Activated CD4-positive, alpha-beta T cell treated with anti-CD3 and anti-CD28 coated beads, Interleukin-2, amount 50 U/mL, for 48 hours (primary cell): Measurements from ENCODE around the gene ABCA13.
"Not testable (repeated sequence)": the region's sequence is repeated elsewhere in the genome, so short reads cannot be mapped to it uniquely, and the experiment has no call there.

ENCODE experiments used
- DNase-seq, 2 experiments: peaks; one replicate each; pipeline ENCODE4 v3.0.0-alpha.2; 2020

The ABCA13 gene, protein sequence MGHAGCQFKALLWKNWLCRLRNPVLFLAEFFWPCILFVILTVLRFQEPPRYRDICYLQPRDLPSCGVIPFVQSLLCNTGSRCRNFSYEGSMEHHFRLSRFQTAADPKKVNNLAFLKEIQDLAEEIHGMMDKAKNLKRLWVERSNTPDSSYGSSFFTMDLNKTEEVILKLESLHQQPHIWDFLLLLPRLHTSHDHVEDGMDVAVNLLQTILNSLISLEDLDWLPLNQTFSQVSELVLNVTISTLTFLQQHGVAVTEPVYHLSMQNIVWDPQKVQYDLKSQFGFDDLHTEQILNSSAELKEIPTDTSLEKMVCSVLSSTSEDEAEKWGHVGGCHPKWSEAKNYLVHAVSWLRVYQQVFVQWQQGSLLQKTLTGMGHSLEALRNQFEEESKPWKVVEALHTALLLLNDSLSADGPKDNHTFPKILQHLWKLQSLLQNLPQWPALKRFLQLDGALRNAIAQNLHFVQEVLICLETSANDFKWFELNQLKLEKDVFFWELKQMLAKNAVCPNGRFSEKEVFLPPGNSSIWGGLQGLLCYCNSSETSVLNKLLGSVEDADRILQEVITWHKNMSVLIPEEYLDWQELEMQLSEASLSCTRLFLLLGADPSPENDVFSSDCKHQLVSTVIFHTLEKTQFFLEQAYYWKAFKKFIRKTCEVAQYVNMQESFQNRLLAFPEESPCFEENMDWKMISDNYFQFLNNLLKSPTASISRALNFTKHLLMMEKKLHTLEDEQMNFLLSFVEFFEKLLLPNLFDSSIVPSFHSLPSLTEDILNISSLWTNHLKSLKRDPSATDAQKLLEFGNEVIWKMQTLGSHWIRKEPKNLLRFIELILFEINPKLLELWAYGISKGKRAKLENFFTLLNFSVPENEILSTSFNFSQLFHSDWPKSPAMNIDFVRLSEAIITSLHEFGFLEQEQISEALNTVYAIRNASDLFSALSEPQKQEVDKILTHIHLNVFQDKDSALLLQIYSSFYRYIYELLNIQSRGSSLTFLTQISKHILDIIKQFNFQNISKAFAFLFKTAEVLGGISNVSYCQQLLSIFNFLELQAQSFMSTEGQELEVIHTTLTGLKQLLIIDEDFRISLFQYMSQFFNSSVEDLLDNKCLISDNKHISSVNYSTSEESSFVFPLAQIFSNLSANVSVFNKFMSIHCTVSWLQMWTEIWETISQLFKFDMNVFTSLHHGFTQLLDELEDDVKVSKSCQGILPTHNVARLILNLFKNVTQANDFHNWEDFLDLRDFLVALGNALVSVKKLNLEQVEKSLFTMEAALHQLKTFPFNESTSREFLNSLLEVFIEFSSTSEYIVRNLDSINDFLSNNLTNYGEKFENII (N-terminal part only)

DNA sequence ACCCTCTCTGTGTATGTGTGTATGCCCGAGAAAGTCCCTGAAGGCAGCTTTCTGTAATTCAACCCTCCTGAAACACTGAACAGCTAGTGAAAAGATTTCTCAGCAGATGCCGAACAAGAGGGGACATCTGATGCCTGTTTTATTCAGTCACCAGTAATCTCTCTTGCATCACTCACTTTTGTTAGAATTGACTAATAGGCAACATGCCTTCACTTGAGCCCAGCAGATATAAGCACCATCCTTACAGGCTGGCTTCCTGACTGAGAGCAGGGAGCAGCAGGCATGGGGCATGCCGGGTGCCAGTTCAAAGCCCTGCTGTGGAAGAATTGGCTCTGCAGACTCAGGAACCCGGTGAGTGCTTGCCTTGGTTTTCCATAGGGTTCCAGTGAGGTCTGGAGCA lies at the start of gene ABCA13:
TSS of gene ABCA13 (plus strand) at position 257 of the 400 bp plus-strand sequence. CDS start at position 283, 26 bp downstream.
- no peak for DNase-seq

DNA sequence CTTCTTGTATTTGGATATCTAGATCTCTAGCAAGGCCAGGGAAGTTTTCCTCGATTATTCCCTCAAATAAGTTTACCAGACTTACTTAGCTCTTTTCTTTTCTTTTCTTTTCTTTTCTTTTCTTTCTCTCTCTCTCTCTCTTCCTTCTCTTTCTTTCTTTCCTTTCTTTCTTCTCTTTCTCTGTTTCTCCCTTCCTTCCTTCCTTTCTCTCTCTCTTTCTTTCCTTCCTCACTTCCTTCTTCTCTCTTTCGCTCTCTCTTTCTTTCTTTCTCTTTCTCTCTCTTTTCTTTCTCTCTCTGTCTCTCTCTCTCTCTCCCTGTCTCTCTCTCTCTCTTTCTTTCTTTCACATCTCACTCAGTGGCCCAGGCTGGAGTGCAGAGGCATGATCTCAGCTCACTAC lies 45.2 kb upstream of the ABCA13 start:
- no peak for DNase-seq

DNA sequence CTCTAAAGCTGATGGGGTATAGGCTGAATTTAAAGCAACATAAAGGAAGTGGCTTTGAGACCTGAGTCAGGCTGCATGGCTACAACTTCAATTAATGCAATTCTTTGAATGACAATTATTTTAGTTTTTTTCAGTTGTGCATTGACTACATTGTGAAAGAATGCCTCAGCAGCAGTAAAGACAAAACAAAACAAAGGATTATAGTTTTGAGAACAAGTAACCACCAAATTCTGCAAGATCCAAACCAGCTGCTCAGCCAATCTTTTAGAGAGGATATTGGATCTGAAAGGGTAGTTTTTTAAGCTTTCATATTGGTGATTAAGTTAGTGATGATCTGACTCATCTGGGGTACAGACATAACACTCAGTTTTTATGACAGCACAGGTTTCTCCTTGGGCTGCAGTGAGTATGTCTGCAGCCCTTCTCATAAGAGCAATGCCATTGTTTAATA lies 40.6 kb upstream of the ABCA13 start:
- DNase-seq = no peak

DNA sequence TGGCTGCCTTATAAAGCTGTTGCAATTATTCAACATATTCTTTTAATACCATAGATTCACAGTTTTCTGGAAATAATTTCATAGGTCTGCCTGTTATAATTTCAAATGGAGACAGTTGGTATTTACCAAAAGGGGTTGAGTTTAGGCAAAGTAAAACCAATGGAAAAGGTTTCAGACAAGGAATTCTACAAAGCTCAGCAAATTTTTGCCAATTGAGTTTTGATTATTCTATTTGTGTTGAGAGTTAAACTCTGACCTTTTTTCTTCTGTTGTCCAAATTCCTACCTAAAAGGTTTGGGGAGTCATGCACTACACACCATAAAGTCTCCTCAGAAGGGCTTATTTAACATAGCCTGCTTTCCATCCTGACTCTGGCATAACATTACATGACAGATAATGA lies 38.5 kb upstream of the ABCA13 start:
- DNase-seq = no peak

DNA sequence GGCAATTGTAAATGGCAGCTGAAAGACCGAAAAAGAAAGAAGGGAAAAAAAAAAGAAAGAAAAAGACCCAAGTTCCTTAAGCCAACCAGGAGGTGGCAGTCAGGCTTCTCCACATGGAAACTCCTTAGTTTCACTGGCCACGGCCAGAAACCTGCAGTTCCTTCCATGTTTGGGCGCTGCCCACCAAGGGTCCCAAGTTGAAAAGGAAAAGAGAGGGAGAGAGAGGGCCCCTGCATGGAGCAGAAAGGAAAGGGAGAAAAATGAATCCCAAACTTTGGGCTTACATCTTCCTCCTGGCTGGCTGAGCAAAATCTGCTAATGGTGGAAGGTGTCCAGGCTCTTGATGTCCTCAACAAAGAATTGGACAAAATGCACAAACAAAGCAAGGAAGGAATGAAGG lies 31.8 kb upstream of the ABCA13 start:
- DNase-seq = no peak

DNA sequence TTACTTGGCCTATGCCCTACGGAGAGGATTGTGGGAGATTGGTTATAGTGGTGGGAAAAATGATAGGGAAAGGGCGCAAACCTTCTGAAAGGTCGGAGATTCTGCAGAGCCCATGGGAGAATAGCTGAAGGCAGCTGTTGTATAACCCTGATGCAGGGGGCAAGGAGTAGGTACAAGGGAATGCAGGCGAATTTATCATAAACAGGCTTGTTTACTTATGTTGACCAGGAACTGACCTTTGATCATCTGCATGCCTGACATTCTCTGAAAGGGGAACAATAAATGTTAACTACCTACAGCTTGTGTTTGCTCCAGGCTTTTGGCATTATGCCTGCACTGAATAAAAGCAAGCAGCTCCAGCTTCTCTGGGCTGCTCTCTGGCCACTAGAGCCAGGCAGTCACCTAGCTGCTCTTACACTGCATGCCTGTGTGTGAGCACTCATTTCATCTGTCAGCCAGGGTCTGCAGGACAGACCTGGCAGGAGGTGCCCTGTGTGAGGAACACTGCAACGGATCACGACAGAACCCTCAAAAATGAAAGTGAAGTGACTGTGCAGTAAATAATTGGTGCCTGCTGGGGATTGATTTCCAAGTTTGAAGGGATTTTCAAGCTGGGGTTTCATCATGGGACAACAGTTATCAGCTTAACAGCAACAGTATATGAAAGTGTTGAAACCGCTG lies 31.1 kb upstream of the ABCA13 start:
- no peak for DNase-seq

DNA sequence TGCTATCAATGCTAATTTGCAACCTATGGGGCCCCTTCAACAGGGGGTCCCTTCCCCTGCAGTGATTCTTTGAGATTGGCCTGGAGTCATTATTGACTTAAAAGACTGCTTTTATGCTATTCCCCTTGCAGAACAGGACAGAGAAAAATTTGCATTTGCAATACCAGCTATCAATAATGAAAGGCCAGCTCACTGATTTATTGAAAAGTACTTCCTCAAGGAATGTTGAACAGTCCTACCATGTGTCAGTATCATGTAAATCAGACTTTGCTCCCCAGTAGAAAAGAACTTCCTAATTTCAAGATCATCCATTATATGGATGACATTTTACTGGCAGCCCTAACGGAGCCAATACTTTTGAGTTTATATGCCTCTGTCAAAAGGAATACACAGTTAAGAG lies 29.7 kb upstream of the ABCA13 start:
- no peak for DNase-seq

DNA sequence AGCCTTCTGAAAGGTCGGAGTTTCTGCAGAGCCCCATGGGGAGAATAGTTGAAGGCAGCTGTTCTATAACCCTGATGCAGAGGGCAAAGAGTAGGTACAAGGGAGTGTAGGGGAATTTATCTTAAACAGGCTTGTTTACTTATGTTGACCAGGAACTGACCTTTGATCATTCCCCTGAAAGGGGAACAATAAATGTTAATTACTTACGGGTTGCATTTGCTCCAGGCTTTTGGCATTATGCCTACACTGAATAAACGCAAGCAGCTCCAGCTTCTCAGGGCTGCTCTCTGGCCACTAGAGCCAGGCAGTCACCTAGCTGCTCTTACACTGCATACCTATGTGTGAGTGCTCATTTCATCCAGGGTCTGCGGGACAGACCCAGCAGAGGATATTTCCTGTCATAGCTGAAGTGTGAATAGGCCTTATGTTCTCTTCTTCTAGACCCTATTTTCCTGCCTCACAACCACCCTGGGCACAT lies 26.9 kb upstream of the ABCA13 start:
- no peak for DNase-seq

DNA sequence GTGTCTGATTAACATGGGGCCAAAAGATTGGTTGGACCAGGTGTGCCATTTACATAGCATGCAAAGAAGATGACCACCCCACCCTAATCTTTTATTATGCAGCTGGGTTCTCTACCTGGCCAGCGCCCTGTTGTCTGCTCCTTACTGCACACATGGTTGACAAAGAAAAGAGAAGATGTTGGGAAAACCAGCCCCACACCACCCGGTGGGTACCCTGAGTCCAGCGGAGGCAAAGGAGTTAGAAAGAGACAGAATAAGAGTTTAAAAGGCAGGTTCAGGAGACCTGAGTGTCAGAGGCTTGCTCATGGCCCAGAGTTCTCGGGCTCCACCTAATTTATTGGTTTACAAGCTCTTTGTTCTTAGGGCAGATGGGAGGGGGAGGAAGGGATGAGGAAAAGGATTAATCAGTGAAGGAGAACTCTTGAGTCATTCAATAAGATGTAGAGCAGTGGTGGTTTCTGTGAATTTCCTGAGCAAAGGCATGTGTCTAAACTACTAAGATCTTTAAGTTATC lies 24.1 kb upstream of the ABCA13 start:
- DNase-seq = no peak

DNA sequence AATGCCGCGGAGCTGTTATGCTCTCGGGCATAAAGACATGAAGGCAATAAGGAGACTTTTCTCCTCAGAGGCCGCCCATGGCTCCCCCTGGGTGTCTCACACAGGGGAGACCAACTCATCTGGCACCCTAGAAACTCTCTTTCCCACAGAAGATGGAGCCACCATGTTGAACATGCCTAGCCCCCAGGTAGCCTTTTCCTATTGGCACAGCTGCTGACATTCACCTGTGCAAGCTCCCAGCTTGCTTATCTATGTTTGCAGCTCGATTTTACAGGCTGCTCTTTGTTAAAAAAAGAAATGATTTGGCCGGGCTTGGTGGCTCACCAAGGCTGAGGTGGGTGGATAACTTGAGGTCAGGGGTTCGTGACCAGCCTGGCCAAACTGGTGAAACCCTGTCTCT lies 23.6 kb upstream of the ABCA13 start:
- not testable (repeated sequence) for DNase-seq

DNA sequence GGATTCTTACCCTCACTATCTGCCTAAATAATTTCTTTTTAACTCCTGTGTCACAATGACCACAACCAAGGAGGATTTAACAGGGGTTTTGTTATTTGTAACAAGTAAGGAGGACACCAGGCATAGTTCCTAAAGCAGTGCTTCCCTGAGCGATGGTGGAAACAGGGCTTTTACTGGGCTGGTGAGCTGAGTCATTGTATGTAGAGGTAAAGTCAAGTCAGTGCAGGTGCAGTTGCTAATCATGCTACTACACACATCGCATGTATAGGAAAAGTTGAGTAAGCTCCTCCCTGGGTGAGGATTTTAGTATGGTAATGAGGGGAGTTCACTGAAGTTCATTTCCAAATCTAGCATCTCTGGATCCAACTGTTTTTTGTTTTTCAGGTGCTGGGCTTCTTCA lies 22.9 kb upstream of the ABCA13 start:
- no peak for DNase-seq

DNA sequence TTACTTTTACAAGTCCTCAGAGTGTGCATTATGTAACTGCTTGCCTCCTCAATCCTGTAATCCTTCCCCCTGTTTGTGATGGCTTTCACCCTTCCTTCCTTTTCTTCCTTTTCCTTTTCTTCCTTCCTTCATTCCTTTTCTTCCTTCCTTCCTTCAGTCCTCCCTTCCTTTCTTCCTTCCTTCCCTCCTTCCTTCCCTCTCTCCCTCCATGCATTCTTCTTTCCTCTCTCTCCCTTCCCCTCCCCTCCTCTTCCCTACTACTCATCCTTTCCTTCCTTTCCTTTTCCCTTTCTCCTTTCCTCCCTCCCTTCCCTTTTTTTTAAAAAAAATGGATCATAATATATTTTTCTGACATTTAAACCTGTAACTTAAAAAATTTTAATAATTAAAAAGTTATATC lies 22.2 kb upstream of the ABCA13 start:
- no peak for DNase-seq

DNA sequence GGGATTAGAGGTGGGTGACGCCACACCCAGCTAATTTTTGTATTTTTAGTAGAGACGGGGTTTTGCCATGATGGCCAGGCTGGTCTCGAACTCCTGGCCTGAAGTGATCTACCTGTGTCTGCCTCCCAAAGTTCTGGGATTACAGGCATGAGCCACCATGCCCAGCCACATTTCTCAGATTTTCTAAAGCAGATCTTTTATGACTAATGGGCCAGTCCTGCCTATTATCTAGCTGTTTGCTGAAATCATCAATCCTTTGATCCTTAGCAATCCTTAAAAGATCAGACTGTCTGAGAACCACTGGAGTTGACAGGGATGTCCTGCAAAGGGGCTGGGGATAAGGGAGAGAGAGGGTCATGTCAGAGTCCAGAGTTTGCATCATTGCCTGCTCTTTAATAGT lies 21.2 kb upstream of the ABCA13 start:
- no peak for DNase-seq

DNA sequence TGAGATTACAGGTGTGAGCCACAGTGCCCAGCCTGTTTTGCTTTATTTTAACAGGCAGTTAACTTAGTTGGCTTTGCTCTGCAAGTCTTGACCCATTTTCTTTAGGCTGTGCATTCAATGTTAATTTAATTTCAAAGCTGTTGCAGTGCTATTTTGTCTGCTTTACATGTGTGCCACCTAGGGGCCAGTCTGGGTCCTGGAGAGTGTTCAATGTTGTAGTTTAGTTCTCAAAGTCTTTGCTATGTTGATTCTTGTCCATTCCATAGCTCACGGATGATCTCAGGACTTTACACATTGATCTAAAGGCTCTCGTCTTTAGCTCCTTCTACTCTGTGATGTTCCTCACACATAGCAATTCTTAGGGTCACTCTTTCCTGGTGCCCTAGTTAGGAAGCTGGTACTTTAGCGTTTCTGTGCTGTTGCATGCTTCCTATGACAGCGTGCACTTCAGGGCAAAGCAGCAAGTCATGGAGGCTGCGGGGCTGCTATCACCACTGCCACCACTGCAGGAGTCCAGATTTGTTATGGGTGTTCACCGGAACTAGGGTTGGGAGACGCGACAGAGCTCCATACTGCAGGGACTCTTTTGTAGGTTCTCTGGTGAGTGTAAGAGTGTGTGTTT lies 16.4 kb upstream of the ABCA13 start:
- peak; percentile 36 to 48 for DNase-seq

DNA sequence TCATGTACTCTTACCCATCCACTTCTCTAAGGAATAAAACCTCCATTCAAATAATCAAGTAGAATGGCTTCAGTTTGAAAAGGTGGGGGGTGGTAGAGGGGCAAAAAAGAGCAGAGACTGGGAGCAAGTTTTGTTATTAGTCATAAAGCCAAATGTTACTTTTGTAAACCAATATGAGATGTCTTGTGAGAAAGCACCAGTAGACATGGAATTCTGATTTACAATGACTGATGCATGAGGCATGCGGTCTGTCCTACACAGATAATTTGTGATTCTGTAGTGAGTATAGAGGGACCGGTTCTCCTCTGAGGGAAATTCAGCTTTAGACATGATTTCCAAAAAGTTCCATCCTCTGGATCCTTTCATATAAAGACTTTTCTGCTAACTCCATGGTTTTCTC lies 12.9 kb upstream of the ABCA13 start:
- DNase-seq = no peak

DNA sequence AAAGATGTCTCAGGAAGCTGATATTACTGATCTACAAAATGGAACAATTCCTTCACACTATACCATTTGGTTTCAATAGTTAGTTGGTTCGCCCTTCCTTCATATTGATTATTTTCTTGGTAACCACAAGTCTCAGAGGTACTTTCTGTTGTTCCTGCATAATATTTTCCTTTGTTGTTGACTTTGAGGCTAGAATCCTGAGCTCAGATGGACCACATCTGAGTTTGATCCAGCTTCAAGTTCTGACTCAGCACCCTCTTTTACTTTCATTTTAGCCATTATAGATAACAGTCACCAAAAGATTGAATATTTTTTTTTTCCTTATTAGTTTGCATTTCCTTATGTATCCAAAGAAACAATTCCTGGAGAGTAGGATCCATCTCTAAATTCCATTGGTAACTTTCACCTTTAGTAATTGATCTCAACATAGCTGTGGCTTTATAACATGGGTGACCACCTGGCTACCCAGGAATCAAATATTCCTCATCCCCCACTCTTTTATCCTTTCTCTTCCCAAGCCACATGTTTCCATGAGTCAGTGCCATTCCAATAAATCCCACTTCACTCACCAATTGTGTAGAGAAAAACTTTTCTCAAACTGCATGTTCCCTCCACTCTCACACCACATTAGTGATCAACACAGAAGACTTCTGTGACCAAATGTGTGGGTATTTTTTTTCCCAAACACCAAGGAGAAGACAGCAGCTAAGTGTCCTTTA lies 9.7 kb upstream of the ABCA13 start:
- no peak for DNase-seq

DNA sequence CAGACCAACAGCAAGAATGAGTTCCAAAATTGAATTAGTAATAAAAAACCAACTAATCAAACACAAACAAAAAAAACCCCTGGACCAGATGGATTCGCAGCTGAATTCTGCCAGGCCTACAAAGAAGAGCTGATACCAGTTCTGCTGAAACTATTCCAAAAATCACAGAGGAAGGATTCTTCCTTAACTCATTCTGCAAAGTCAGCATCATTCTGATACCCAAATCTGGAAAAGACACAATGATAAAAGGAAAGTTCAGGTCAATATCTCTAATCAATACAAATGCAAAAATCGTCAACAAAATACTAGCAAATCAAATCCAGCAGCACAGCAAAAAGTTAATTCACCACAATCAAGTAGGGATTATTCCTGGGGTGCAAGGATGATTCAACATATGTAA lies 6.1 kb upstream of the ABCA13 start:
- no peak for DNase-seq

DNA sequence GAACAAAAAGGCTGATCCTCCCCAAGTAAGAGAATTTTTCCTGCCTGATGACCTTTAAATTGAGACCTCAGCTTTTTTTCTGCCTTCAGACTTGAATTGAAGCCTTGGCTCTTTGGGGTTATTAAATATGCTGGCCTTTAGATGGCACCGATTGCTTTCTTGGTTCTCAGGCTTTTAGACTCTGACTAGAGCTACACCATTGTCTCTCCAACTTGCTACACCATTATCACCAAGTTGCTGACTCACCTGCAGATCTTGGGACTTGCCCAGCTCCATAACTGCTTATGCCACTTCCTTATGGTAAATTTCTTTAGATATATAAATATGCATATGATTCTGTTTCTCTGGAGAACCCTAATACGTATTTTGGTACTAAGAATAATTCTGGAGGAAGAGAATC lies 3.1 kb upstream of the ABCA13 start:
- no peak for DNase-seq

DNA sequence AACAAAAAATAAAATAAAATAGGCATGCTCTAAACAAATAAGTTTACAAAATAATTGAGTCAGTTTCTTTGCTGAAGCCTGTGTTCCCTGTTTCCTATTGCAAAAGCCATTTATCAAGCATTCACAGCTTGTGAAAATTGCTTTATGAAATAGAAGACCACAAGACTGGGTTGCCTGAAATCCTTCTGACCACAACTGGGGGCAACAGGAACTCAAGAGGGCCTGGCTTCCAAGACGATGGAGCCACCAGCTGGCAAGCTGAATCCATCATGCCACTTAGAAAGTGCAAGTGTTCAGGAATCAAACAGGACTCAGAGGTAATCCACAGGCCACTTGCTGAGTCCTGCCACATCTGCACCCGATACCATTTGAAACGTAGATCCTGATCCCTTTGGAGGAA lies 752 bp upstream of the ABCA13 start:
- DNase-seq = no peak

DNA sequence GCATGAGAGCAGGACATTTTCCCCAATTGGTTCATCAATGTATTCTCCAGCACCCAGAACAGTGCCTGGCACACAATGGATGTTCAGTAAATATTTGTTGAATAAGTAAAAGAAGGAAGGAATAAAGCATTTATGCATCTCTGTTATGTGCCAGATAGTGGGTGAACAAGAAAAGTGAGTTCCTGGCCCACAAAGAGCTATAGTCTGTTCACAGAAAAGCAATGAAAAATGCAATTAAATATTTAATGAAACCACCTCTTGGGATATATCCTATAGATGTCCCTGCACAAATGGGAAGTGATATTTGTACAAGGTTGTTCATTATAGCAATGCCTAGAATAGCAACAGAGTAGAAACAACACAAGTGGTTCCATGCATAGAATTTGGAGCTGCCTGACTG lies 2.1 kb downstream of the ABCA13 start:
- DNase-seq = no peak
